Subcutaneous adipose tissue (tissue), 4 donors: ENCODE measurements around the gene TMEM185B. TPM values are rescaled to one million over a fixed set of nuclear protein-coding genes. Genes with fewer than 3 reads are reported as not detected.

Experiments
- total RNA-seq, 4 donors: library from RNA; depleted of rRNA; stranded (reverse); fragments of >200 nt; gene quantifications; one replicate each; pipeline ENCODE4 v1.1.0, GENCODE V29; 2016
- TF ChIP-seq, protein P1 (sequence below): fragments of 450-650 bp; IDR thresholded peaks from one replicate; pipeline ENCODE4 v1.5.1; 2016; ENCODE audit warnings: low read depth, mild to moderate bottlenecking, control low read depth, antibody characterized with exemption, moderate library complexity

TMEM185B gene
- total RNA-seq, 4 donors from 2014 or later = 13.6 to 24.9 (median 17.7) TPM

DNA sequence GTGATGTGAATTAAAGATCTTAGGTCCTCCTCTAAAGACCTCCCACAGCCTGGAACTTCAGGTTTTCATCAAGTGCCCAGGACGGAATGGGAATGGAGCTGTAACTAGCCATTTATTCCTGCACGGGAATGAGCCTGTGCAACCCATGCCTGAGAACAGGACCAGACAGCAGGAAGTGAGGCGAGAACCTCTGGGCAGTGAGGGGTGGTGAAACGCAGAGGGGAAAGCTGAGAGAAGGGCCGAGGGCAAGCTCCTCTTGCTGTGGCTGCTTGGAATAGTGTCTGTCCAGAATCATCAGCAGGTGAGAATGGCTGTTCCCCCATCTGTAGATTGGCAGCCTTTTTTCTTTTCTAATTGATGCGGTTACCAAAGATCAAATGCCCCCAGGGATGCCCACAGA, 24.7 kb upstream of the TMEM185B start:
- TF ChIP-seq, protein P1, sequence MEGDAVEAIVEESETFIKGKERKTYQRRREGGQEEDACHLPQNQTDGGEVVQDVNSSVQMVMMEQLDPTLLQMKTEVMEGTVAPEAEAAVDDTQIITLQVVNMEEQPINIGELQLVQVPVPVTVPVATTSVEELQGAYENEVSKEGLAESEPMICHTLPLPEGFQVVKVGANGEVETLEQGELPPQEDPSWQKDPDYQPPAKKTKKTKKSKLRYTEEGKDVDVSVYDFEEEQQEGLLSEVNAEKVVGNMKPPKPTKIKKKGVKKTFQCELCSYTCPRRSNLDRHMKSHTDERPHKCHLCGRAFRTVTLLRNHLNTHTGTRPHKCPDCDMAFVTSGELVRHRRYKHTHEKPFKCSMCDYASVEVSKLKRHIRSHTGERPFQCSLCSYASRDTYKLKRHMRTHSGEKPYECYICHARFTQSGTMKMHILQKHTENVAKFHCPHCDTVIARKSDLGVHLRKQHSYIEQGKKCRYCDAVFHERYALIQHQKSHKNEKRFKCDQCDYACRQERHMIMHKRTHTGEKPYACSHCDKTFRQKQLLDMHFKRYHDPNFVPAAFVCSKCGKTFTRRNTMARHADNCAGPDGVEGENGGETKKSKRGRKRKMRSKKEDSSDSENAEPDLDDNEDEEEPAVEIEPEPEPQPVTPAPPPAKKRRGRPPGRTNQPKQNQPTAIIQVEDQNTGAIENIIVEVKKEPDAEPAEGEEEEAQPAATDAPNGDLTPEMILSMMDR = no peak

DNA sequence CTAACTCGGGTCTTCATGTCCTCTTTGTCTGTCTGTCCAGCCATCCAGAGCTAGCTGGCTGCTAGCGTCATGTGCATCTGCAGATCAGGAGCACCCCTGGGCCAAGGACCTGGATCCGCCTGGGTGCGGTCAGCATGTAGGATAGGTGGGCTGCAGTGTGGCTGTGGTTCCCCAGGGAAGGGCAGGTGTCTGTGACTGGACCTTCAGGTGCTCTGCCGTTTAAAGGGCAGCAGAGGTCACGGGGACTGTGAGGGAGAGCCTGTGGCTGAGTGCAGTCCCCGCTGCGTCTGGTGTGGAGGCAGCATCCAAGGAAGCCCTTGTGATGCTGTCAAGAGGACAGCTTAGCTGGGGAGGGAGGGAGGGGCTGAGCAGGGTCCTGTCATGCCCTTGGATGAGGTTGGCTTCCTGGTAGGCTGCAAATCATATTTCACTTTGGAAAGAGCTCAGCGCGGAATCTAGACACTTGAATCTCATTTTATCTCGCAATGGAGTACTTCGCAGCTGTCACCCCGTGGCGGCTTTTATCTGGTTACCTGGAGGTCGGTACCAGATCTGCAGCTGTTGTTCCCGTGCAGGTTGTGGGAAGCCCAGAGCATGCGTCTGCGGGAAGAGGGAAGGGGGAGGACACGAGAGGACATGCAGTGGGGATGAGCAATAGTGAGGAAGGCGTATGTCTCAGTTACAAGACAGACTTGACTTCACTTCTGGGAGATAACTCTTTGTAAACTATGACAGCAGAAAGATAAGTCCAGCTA, 23.5 kb upstream of the TMEM185B start:
- TF ChIP-seq, protein P1 = no peak

DNA sequence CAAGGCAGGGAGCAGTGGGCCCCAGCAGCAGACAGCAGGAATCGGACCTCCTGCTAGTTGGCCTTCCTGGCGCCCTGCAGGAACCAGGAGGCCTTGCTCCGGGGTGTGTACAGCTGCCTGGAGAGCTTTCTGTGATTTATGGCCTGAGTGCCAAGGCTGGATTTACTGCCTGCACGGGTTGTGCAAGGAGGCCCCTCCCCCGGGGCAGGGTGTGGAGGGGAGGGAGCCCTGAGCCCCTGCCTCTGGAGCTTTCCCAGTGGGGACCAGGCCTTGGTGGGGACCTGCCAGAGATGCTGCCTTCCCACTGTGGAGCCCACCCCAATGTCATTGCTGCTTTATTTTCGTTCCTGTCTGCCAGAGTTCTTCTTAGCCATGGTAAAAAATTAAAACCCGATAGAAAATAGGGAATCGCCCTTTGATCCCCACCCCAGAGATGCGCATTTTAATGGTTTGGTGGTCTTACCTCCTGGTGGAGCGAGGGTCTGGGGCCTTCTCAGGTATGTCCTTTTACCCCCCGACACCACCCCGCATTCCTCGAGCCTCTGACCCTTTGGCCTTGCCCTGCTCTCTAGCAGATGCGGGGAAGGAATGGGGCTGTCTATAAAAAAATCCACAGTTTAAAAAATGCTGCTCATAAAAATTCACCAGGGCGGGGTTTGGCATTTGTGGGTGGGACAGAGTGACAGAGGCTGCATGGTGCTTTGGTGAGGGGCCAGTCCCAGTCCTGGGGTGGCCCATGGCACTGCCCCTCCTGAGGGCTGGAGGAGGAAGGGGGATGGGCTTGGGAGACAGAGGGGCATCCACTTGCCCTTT, 22.5 kb upstream of the TMEM185B start:
- TF ChIP-seq, protein P1 = no peak

DNA sequence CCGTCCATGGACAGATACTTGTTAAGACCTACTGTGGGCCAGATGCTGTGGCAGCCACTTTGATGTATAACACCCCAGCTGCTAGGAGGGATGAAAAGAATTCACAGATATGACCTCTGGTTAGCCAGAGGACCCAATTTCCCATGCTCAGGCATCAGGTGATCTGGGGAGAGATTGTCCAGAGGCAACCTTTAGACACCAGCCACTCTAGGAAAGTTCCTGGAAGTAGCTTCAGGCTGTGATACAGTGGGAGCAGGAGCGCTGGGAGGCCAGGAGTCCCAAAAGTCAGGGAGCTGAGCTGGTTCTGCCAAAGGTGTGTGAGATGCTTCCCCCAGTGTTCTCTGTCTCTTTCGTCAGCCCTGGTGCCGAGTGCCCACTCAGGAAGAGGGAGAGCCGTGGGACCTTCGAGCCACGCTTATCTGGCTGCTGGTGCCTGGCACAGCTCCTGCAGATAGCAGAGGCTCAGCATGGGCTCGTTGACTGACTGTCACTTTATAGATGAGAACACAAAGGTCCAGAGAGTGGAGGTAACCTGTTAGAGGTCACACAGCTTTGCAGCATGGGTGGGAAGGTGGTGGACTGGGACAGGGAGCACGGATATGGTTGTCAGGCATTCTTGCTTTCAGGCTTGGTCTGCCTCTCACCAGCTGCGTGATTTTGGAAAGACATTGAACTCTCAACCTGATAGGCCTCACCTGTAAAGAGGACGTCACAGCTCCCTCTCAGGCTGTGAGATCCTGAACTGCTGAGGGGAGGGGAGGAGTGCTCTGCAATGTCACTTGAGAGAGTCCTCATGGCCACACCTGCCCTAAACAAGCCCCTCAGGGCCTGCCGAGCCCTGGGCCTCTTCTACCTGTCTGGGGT, 21.7 kb upstream of the TMEM185B start:
- TF ChIP-seq, protein P1 = no peak

DNA sequence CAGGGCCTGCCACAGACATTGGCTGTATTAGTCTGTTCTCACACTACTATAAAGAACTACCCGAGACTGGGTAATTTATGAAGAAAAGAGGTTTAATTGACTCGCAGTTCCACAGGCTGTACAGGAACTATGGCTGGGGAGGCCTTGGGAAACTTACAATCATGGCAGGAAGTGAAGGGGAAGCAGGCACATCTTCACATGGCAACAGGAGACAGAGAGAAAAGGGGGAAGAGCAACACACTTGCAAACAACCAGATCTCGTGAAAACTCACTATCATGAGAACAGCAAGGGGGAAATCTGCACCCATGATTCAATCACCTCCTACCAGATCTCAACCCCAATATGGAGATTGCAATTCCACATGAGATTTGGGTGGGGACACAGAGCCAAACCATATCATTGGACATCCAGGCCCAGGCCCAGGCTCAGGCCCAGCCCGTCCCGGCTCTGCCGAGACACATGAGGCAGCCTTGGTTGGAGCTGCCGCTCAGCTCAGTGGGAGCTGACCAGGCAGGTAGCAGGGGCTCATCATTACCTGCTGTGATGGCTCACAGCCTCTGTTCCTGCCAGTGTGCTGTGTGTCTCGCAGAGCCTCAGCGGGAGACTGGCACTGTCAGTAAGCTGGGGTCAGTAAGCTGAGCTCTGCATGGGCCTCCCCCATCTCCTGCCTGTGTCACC, 20.8 kb upstream of the TMEM185B start:
- TF ChIP-seq, protein P1 = no peak

DNA sequence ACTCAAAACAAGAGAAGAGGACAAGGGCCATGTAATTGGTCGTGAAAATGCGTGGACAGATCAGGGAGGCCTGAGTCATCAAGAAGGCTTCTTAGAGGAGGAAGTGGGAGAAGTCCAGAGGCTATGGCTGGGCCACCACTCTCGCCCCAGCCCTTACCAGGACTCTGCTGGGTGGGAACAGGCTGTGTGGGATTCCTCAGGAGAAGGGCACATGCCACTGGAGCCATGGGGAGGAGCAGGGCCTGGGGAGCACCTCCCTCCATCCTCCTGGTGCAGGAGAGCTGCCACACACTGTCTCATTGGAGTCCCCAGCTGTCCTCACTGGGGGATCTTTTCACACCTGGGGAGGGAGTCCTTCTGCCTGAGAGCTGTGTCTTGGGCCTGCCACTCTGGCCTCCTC, 20.0 kb upstream of the TMEM185B start:
- TF ChIP-seq, protein P1 = no peak
